Endothelial cell of umbilical vein (primary cell): Measurements from ENCODE around the gene HOXC9. TPM values are rescaled to one million over a fixed set of nuclear protein-coding genes. Genes with fewer than 3 reads are reported as not detected.

Experiments used
- BruUV-seq: library from RNA; stranded (reverse); fragments of 400-500 nt; replicated peaks from 2 replicates; lab custom pipeline; 2021; lab: Mats Ljungman, UMichigan
- CTCF ChIA-PET: fragments of 300-600, 350-600 bp; sonication (Branson Sonifier 250); formaldehyde crosslinking; loops from one replicate; lab custom pipeline; 2021; ENCODE audit warnings: antibody characterized with exemption, inconsistent platforms; lab: Charles Lee
- POLR2A ChIA-PET: fragments of 300-600, 350-600 bp; sonication (Branson Sonifier 250); formaldehyde crosslinking; loops from one replicate; lab custom pipeline; 2021; ENCODE audit warnings: antibody characterized with exemption, inconsistent platforms; lab: Charles Lee
- DNase-seq: peaks from one replicate; pipeline ENCODE4 v3.0.0-alpha.2; 2011; ENCODE audit warnings: low read depth, low spot score
- FAIRE-seq: peaks from 2 replicates; lab custom pipeline; 2011; peaks lifted over from hg19 to GRCh38; lab: Jason Lieb, UNC
- H2AFZ ChIP-seq: 2 replicates; pipeline ENCODE4 v1.6.0; 2012; ENCODE audit warnings: low read depth, low read length, control low read depth, inconsistent platforms
- H3K27ac ChIP-seq: 2 replicates; pipeline ENCODE4 v1.5.1; 2011; ENCODE audit warnings: low read depth, mild to moderate bottlenecking, control low read depth, low read length, moderate library complexity; ENCODE audit not compliant: insufficient read depth
- H3K27me3 ChIP-seq, 2 experiments: 2 replicates each; pipeline versions ENCODE4 v1.6.0 to v1.6.1; 2011; ENCODE audit warnings: low read length in 2 of 2, mixed read lengths in 1 of 2; ENCODE audit not compliant: control insufficient read depth in 2 of 2, insufficient read depth in 2 of 2
- H3K36me3 ChIP-seq, 2 experiments: 2 replicates in 1 of 2; 3 replicates in 1 of 2; pipeline ENCODE4 v1.5.1; 2011; ENCODE audit warnings: low read length in 2 of 2, mild to moderate bottlenecking in 1 of 2, moderate library complexity in 1 of 2; ENCODE audit not compliant: control insufficient read depth in 2 of 2, insufficient read depth in 2 of 2; ENCODE audit errors: extremely low read depth in 1 of 2
- H3K4me1 ChIP-seq: 3 replicates; pipeline ENCODE4 v1.5.1; 2011; ENCODE audit warnings: mild to moderate bottlenecking, low read length; ENCODE audit not compliant: control insufficient read depth, insufficient read depth; ENCODE audit errors: extremely low read depth
- H3K4me2 ChIP-seq: 2 replicates; pipeline ENCODE4 v1.6.1; 2011; ENCODE audit warnings: low read length, control low read depth, mixed read lengths; ENCODE audit not compliant: insufficient read depth
- H3K4me3 ChIP-seq, 3 experiments: fragments of 200-600 bp in 1 of 3; sonication (generic), shearing (Covaris generic) in 1 of 3; replicated peaks in 1 of 3; 2 replicates each; pipeline ENCODE4 v1.5.1; 2011 to 2016; ENCODE audit warnings: control low read depth in 3 of 3, low read length in 3 of 3, mild to moderate bottlenecking in 2 of 3, inconsistent platforms in 1 of 3, low read depth in 1 of 3, moderate library complexity in 1 of 3; ENCODE audit not compliant: insufficient read depth in 1 of 3
- H3K79me2 ChIP-seq: 2 replicates; pipeline ENCODE4 v1.6.0; 2012; ENCODE audit warnings: low read length, inconsistent platforms; ENCODE audit not compliant: control insufficient read depth, insufficient read depth
- H3K9ac ChIP-seq: replicated peaks from 2 replicates; pipeline ENCODE3; 2011; ENCODE audit warnings: low read length, control low read depth; ENCODE audit not compliant: insufficient read depth; ENCODE audit errors: extremely low read depth
- H3K9me1 ChIP-seq: replicated peaks from 3 replicates; pipeline ENCODE4 v1.6.0; 2011; ENCODE audit warnings: mild to moderate bottlenecking, low read length; ENCODE audit not compliant: control insufficient read depth, insufficient read depth; ENCODE audit errors: extremely low read depth
- H3K9me3 ChIP-seq: replicated peaks from 2 replicates; pipeline ENCODE4 v1.5.1; 2012; ENCODE audit warnings: low read length, inconsistent platforms; ENCODE audit not compliant: control insufficient read depth, insufficient read depth
- H4K20me1 ChIP-seq: replicated peaks from 2 replicates; pipeline ENCODE3; 2011; ENCODE audit warnings: mild to moderate bottlenecking, low read length; ENCODE audit not compliant: control insufficient read depth, insufficient read depth; ENCODE audit errors: extremely low read depth
- FOS ChIP-seq: IDR thresholded peaks from 2 replicates; pipeline ENCODE4 v1.6.1; 2011; ENCODE audit warnings: mild to moderate bottlenecking, low read length, moderate library complexity, borderline replicate concordance; ENCODE audit not compliant: insufficient read depth
- GATA2 ChIP-seq: IDR thresholded peaks from 2 replicates; pipeline ENCODE4 v1.7.0; 2011; ENCODE audit warnings: low read depth, mild to moderate bottlenecking, moderate library complexity, mixed read lengths, low read length; ENCODE audit not compliant: insufficient read length, insufficient read depth
- JUN ChIP-seq: IDR thresholded peaks from 2 replicates; pipeline ENCODE4 v1.6.1; 2011; ENCODE audit warnings: borderline replicate concordance, low read depth; ENCODE audit not compliant: insufficient read length, insufficient read depth
- MYC ChIP-seq: IDR thresholded peaks from one replicate; pipeline ENCODE4 v1.6.1; 2011; ENCODE audit warnings: mild to moderate bottlenecking, low read depth, low read length
- dilution Hi-C: fragments of 300-500 bp; cut with MboI; formaldehyde crosslinking; loops from one replicate; pipeline ENCODE4 v1.15.0; 2019; ENCODE audit warnings: low sequenced_read_pairs; ENCODE audit not compliant: extremely low pct_ligation_motif_present
- intact Hi-C: fragments of 100-400 bp; cut with micrococcal nuclease; formaldehyde crosslinking; loops from one replicate; pipeline ENCODE4 v1.10.0; 2022
- polyA plus RNA-seq, 4 experiments: library from polyadenylated mRNA; depleted of rRNA in 3 of 4; stranded (reverse) in 3 of 4; unstranded in 1 of 4; fragments of >200 nt; gene quantifications; 2 replicates each; pipeline versions ENCODE4 v1.2.1 to v1.2.3, GENCODE V29; 2011 to 2012; ENCODE audit warnings: missing spikeins in 1 of 4
- total RNA-seq: library from RNA; stranded (reverse); gene quantifications from 2 replicates; pipeline ENCODE4 v1.2.3, GENCODE V29; 2021
- TF ChIP-seq, protein P1 (sequence below), 2 donors: IDR thresholded peaks; 1 replicate in 1 of 2; 2 replicates in 1 of 2; pipeline ENCODE4 v1.5.1; 2011; ENCODE audit warnings: low read length in 2 of 2, mild to moderate bottlenecking in 2 of 2, moderate library complexity in 2 of 2, control low read depth in 1 of 2, inconsistent platforms in 1 of 2, low read depth in 1 of 2; ENCODE audit not compliant: insufficient read depth in 1 of 2; ENCODE audit errors: extremely low read depth in 1 of 2

The HOXC9 gene
- total and polyA plus RNA-seq, 2 donors (not counting 3 experiments of a cell fraction or from before 2014, with no cell fraction given), result 0.40 to 0.58 TPM

DNA sequence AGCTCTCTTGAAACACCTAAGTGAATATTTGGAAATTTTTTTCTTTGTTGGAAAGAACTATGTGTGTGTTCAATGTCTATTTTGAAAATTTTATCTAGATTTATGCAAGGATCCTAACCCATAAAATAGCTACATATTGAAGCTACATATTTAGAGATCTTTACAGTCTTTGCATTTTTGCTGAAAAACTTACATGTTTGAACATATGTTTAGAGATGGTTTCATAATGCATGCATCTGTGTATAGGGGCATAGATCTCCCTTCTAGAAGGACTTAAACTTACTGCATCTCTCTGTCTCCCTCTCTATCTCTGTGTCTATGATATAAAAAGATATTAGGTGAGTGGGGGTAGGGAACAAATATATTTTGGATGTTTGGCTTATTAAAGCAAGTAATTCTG lies 45.4 kb downstream of the HOXC9 start:
- ChIA-PET POLR2A (no interaction called here), CTCF (interaction anchor here (0.6 to 1.1 kb wide), 3 partner anchors 9 to 17 kb away, joined by 3 to 4 read pairs (median 4); partner anchors contain the start of gene HOXC4)
- no peaks in the 10 kb centered on the region for H4K20me1 ChIP-seq
- no peak overlapping the region for H3K9ac ChIP-seq
- no TSS peak for BruUV-seq
- no peak overlapping the region for H3K27ac ChIP-seq
- no peak for TF ChIP-seq FOS
- no peak for TF ChIP-seq GATA2
- no peak for TF ChIP-seq JUN
- TF ChIP-seq, protein P1, sequence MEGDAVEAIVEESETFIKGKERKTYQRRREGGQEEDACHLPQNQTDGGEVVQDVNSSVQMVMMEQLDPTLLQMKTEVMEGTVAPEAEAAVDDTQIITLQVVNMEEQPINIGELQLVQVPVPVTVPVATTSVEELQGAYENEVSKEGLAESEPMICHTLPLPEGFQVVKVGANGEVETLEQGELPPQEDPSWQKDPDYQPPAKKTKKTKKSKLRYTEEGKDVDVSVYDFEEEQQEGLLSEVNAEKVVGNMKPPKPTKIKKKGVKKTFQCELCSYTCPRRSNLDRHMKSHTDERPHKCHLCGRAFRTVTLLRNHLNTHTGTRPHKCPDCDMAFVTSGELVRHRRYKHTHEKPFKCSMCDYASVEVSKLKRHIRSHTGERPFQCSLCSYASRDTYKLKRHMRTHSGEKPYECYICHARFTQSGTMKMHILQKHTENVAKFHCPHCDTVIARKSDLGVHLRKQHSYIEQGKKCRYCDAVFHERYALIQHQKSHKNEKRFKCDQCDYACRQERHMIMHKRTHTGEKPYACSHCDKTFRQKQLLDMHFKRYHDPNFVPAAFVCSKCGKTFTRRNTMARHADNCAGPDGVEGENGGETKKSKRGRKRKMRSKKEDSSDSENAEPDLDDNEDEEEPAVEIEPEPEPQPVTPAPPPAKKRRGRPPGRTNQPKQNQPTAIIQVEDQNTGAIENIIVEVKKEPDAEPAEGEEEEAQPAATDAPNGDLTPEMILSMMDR (IDR thresholded peaks at IDR 0.05; ENCODE audit: extremely low read depth in 1 of 2, insufficient read depth in 1 of 2, low read depth in 1 of 2, low read length in 2 of 2), result no peak
- no peak for TF ChIP-seq MYC
- FAIRE-seq (no peak), DNase-seq (no peak)
- H2AFZ ChIP-seq, result no peak overlapping the region
- intact Hi-C loops, result no loop called here
- no peaks in the 10 kb centered on the region for H3K79me2 ChIP-seq
- no peaks in the 10 kb centered on the region for H3K36me3 ChIP-seq
- H3K9me1 ChIP-seq, result no peaks in the 10 kb centered on the region
- H3K4me2 ChIP-seq, result no peak overlapping the region
- H3K9me3 ChIP-seq, result no peaks in the 10 kb centered on the region
- H3K4me3 ChIP-seq, result no peak overlapping the region
- peaks cover 71 to 88% of the 10 kb centered on the region in 2 experiments for H3K27me3 ChIP-seq
- dilution Hi-C loops, result no loop called here
- no peaks in the 10 kb centered on the region for H3K4me1 ChIP-seq
